Activated CD8-positive, alpha-beta memory T cell treated with anti-CD3 and anti-CD28 coated beads, Interleukin-2, amount 50 U/mL, for 1 hour (primary cell): ENCODE results near the gene CHN2.
"Not testable (repeated sequence)": the region's sequence is repeated elsewhere in the genome, so short reads cannot be mapped to it uniquely, and the experiment has no call there.

Source experiments
- DNase-seq: peaks from one replicate; pipeline ENCODE4 v3.0.0-alpha.2; 2020; ENCODE audit errors: extremely low read depth

CHN2 gene

DNA sequence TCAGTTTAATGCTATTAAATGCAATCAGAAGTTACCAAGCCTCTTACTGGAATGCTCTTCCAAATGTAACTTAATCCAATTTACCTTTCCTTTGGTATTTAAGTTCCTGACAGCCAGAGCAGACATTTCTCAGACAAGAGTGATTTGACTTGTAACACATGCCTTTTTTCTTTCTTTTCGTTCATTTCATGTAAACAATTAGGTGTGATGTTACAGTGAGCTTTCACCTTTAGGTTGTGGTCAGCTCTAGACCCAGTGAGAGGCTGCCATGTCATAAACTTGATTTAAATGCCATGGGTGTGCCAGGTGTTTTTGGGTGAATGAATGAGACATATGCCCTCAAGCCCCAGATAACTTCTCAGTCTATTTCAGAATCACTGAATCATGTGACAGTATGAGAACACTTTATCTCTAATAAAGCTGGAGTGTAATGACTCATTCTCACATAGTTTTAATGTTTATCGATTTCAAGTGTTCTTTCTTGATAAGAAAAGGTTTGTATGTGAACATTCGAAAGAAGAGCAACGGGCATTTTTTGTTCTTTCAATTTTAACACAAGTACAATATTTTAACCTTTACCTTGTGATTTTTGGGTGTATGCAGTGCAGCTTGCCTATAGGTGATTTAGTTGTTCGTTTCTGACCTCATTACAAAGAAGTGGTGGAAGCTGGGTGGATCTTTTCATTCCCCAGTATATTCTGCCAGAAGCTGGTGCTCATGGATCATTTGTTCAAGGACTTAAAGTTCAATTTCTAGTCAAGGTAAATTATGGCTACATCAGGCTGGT is 61.5 kb downstream of the CHN2 start:
- no peak for DNase-seq

DNA sequence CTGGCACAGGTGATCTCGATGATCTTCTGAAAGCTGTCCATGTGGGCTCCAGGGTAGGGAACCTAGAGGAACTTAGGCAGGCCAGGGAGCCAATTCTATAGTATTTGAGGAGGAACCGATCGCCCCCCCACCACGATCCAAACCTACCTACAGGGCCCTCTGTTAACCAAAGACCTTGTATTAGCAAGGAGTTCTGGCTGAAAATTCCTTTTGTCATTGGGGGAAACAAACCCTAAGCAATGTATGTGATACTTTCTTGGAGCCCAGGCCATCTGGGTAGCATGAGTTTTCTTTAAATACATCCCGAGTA is 62.1 kb downstream of the CHN2 start:
- DNase-seq = no peak

- DNase-seq = no peak
These were observed 64.4 kb downstream of the CHN2 start for GRCh38 chr7:29258951-29259350.

DNA sequence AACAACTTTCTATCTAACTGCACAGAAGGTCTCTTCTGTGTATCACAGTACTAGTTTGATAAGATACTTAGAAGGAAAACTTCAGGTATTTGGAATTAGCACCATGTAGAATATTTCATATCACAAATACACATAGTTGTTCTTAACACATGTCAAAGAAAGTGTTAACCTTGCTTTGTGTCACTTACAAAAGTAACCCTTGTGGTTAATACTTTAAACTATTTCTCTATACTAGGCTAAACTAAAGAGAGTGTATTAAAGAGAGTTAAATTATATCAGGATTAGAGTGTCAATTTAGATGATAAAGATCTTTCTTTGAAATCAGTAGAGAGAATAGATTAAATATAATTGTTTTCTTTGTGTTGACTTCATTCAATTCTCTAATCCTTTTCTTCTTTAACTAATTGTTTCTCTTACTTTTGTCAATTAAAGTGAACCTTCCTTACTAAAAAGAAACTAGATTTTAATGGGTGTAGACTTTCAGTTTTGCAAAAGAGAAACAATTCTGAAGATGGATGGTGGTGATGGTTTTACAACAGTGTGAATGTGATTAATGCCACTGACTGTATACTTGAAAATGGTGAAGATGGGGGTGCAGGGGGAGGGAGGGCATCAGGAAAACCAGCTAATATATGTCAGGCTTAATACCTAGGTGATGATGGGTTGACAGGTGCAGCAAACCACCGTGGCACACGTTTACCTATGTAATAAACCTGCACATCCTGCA is 67.8 kb downstream of the CHN2 start:
- DNase-seq = no peak

- not testable (repeated sequence) for DNase-seq
These were observed 69.1 kb downstream of the CHN2 start for GRCh38 chr7:29263601-29264207.

- DNase-seq = no peak
These were observed 70.8 kb downstream of the CHN2 start for GRCh38 chr7:29265208-29265923.

DNA sequence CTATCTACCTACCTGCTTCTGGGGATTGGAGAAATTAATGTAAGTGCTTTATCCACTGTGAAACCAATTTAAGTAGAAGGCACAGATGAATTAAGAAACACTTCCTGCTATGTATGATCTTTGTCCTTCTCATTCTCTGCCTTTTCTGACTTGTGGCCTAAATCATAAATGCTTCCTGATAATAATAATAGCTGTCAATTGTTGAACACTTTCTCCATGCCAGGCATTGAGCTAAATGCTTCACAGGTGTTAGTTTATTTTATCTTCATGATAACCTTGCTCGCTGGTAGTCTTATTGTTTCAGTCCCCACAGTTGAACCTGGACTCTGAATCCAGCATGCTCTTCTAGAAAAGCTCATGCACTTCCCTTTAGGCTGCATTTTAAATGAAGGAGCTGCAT is 75.4 kb downstream of the CHN2 start:
- no peak for DNase-seq

- DNase-seq = no peak
These were observed 76.2 kb downstream of the CHN2 start for GRCh38 chr7:29270594-29271318.

GRCh38 chr7:29271319-29271658 is 76.7 kb downstream of the CHN2 start:
- DNase-seq = no peak

DNA sequence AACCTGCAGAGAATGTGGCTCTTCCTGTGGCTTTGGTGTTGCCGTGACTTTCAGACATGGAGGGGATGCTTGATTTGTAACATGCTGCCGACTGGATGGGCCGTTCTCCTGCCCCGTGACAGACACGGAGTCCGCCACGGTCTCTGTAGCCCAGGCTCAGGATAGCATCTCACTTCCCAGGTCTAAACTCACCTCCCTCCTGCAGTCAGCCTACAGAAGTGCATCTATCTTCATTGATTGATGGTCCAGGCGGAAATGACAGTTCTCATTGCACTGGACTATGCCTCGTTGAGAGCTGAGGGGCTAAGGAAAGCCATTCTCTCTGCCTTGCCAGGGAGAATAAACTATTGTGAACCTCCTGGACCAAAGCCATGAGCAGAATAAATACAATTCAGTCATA is 77.5 kb downstream of the CHN2 start:
- DNase-seq = no peak

DNA sequence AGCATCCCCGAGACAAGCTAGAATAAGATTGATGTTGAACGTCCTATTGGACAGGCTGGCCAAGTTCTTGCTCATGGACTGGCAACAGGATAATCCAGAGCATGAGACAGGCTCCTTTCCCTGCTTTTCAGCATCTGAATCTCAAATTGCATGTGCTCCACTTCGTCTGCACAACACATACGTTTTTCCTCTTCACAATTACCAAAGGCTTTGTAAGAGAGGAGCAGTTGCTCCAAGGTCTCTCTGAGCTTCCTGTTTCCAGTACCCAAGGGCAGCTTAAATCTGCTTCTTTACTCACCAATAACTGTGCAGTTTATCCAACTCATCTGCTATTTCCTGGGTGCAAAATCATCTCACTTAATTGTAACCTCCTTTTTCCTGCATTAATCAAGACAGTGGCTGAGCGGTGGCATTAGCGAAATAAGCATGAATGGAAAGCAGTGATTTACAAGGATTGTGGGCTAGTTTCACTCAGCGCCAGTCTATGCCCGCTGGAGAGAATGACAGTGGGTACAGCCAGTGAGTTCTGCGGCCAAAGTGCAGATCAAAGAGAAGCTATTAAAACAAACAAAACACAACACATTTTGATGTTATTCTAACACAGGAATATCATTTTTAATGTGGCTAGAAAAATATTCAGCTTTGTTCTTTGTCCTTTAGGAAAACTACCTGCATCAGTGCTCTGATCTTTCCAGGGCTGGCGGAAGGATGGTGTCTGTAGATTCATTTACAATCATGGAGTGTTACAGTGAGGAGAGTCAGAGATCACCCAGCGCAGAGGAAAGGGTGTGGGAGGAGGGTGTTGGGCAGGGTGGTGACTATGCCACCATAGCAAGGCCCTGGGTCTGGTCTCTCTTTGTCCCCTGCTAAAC is 79.8 kb downstream of the CHN2 start:
- DNase-seq = no peak

DNA sequence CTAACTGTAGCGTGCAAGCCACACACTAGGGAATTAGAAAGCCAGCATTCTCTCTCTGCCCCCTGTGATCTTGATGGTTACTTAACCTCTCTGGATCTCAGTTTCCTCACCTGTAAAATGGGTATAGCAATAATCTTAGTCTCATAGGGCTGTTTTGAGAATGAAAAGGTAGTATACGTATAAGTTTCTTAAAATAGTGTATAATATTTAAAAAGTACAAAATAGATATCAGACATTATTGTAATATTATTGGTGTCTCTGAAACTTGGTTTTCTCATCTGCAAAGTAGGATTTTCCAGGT is 80.4 kb downstream of the CHN2 start:
- DNase-seq = no peak

DNA sequence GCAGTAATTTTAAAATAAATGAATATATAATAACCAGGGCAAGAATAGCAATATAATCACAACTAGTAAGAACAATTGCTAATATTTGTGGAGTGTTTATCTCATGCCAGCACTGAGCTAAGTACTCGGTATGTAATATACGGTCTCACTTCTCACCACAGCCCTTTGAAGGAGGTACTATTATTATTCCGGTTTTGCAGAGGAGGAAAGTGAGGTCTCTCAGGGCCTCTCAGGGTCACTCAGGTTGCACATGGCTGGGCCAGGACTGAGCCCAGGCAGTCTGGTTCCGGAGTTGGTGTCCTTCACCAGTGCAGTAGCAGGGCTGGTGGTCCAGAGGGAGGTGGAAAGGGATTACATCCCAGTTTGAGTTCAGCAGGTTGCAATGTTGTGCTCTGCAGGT is 80.9 kb downstream of the CHN2 start:
- no peak for DNase-seq

DNA sequence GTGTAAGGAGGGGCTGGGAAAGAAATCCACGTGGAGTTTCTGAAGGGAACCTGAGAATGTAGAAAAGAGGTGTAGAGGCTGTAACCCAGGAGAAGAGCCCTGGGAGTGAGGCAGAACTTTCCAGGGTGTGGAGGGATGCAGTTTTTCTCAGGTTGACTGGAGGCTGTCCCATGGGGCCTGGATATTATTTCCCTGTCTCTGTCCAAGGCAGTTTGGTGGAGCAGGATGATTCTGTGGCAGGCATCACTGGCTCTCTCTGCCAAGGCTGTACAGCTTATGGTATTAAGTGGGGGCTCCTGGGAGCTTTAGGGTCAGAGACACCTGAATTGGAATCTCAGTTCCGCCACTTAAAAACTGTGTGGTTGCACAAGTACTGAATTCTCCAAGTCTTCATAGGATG is 81.6 kb downstream of the CHN2 start:
- DNase-seq = no peak

- no peak for DNase-seq
These were observed 82.2 kb downstream of the CHN2 start for GRCh38 chr7:29276806-29277205.

- no peak for DNase-seq
These were observed 83.1 kb downstream of the CHN2 start for GRCh38 chr7:29277436-29278215.

DNA sequence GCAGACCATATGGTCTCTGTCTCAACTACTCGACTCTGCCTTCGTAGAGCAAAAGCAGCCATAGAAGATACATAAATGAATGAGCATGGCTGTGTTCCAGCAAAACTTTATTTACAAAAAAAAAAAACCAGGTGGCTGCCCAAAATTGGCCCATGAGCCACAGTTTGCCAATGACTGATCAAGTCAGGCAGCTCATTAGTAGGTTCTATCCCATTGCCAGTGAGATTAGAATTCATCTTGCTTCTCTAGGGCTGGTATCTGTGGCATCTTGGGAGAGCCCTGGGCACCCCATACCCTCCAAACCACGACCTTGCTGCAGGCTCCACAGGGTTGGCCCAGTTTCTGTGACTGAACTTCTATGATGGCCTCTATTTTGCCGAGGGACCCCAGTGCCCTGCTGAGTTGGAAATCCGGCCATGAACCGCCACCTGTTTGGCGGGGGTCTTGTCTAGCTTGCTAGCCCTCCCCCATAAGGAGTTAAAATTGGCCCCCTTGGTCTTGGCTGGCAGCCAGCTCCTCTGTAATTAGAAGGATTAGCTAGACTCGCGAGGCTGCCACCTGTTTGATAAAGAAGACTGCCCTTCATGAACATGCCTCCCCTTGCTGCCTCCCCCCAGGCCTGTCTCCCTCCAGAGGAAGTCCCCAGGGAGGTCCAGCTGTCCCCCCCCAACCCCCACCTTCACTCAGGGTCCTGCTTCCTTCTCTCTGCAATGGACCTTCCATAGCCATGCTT is 83.9 kb downstream of the CHN2 start:
- no peak for DNase-seq

DNA sequence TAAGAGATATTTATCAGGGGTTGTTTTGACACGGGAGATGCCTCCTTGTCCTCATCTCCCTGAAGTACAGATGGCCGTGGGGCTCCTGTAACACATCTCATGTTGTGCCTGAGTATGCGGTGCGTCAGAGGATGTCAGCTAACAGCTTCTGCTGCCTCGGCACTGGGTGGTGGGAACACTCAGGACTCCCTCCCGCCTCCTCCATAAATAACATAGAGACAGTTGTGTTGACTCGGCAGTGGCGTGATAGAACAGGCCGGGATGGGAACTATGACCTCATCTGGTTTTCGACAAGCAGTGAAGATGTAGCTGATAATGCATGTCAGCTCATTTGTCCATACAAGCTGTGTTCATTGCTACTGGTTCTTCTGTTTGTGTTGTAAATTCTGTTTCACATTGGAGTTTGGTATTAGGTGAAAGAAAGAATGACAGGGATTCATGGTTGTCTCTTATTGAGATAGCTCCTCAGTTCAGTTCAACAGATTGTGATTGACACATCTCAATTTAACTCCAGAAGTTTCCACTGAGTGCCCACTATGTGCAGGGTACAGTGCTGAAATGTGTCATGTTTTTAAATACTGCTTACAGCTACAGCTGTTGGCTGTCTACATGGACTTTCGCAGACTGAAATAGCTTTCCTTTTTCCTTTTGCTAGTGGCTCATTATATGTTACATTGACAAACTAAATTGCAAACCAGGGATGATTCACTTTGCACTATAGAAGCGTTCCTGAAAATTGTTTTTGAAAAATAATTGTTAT is 87.4 kb downstream of the CHN2 start:
- DNase-seq = no peak

- DNase-seq = no peak
These were observed 88.3 kb downstream of the CHN2 start for GRCh38 chr7:29282819-29283414.
